A549 treated with dexamethasone at 1 μM for 4 hours (cell line): ENCODE measurements around the gene SCN10A. TPM values are rescaled to one million over a fixed set of nuclear protein-coding genes. Genes with fewer than 3 reads are reported as not detected.

Experiments
- total RNA-seq: library from RNA; stranded (reverse); fragments of 200-300 nt; extraction: Qiagen RNA extraction; gene quantifications from 5 replicates; pipeline ENCODE4 v1.2.3, GENCODE V29; 2022

The SCN10A gene
- total RNA-seq = 0.01 to 0.02 TPM in 2 of 5 replicates, not detected in the others

DNA sequence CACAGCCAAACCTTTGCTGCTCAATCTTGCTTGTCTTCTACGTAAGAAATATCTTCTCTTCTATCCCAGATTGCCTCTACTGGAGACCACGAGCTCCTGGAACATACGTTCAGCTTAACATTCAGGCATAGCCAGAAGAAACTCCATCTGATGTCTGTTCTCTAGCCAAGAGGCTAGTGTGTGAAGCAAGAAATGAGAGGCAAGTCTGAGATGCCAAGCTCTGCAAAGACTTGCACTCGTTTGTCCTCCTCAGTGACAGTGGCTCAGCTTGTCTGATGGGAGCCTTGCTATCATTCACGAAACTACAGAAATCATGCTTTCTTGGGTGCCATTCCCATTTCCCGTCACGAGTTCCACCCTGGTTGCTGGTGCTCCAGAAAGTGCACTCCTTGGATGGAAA is at the start of gene SCN10A:
SCN10A (minus strand) TSS at position 192 of the 400 bp plus-strand sequence. CDS start 22,207 bp downstream, outside the sequence.

DNA sequence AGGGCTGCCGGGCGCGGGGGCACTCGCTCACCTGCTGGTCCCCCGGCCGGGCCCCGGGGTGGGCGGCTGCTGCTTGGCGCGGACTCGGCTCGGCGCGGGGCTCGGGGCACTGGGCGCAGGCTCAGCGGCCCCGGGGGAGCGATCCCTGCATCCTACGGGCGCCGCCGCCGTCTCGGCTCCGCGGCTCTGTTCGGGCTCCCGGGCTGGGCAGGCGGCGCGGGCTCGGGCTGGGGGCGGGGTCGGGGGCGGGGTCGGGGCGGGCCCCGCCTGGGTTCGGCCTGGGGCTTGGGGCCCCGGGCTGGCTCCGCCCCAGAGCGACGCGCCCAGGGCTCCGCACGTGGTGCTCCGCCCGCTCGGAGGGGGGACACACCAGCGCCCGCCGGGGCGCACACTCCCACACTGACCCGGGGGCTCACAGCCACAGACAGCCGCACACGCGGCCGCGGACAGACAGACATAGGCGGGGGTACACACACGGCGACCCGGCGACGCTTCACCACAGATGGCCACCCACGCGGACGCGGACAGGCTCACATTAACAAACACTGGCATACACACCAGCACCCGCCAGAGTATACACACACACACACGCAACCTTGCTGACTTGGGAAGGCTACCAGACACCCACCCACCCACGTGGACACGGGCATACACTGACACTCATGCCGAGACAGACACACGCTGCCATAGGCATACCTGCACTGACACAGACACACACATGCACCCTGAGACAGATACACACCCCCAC is 166.3 kb downstream of the SCN10A start, which contains the start of gene SCN5A:
SCN5A (minus strand) TSS at position 188 of the 748 bp plus-strand sequence. CDS start 16,380 bp downstream, outside the sequence.

Other genes starting within 250 kb of the SCN10A start
- 0.40 to 0.86 TPM (median 0.62 TPM) in 5 replicates for gene SCN5A, start 166.5 kb downstream of the SCN10A start, total RNA-seq
- not detected in 5 replicates for gene SCN11A, start 235.7 kb upstream of the SCN10A start, total RNA-seq
- 19.6 to 25.5 TPM (median 22.9 TPM) in 5 replicates for gene WDR48, start 235.8 kb upstream of the SCN10A start, total RNA-seq